Measurements from ENCODE around the gene BRPF1.

The BRPF1 gene

GRCh38 chr3:9690451-9691450, 40.8 kb upstream of the BRPF1 start:
- TF ChIP-seq CTCF (IDR thresholded peaks at IDR 0.05; ENCODE audit: low read depth, low read length), result no peak
- no peak for DNase-seq
- Histone ChIP-seq H3K27ac (no peak overlapping the region), H3K36me3 (peaks cover 27% of the 10 kb centered on the region), H3K4me3 (ENCODE audit: low read depth, low read length) (no peak overlapping the region), H3K9me3 (ENCODE audit: severe bottlenecking) (no peaks in the 10 kb centered on the region), H3K27me3 (ENCODE audit: insufficient read depth, low read depth, severe bottlenecking) (no peaks in the 10 kb centered on the region)

GRCh38 chr3:9691636-9692035, 39.9 kb upstream of the BRPF1 start:
- no peaks in the 10 kb centered on the region for H3K9me3 ChIP-seq (ENCODE audit: severe bottlenecking)
- H3K36me3 ChIP-seq, result peaks cover 24% of the 10 kb centered on the region
- H3K4me3 ChIP-seq (ENCODE audit: low read depth, low read length), result no peak overlapping the region
- no peak for DNase-seq
- no peaks in the 10 kb centered on the region for H3K27me3 ChIP-seq (ENCODE audit: insufficient read depth, low read depth, severe bottlenecking)
- TF ChIP-seq CTCF (IDR thresholded peaks at IDR 0.05; ENCODE audit: low read depth, low read length), result no peak
- no peak overlapping the region for H3K27ac ChIP-seq

GRCh38 chr3:9692416-9692815, 39.1 kb upstream of the BRPF1 start:
- H3K27ac ChIP-seq, result no peak overlapping the region
- no peak for TF ChIP-seq CTCF (IDR thresholded peaks at IDR 0.05; ENCODE audit: low read depth, low read length)
- no peaks in the 10 kb centered on the region for H3K9me3 ChIP-seq (ENCODE audit: severe bottlenecking)
- no peak for DNase-seq
- H3K27me3 ChIP-seq (ENCODE audit: insufficient read depth, low read depth, severe bottlenecking), result no peaks in the 10 kb centered on the region
- H3K4me3 ChIP-seq (ENCODE audit: low read depth, low read length), result no peak overlapping the region
- peaks cover 24% of the 10 kb centered on the region for H3K36me3 ChIP-seq

- Histone ChIP-seq H3K9me3 (ENCODE audit: severe bottlenecking) (no peaks in the 10 kb centered on the region), H3K27ac (peak overlapping the region; percentile 68), H3K4me3 (ENCODE audit: low read depth, low read length) (no peak overlapping the region), H3K27me3 (ENCODE audit: insufficient read depth, low read depth, severe bottlenecking) (no peaks in the 10 kb centered on the region), H3K36me3 (peaks cover 11% of the 10 kb centered on the region)
- TF ChIP-seq CTCF (IDR thresholded peaks at IDR 0.05; ENCODE audit: low read depth, low read length), result no peak
- DNase-seq, result peak; percentile 83
These were observed 36.2 kb upstream of the BRPF1 start for GRCh38 chr3:9695345-9695744.

GRCh38 chr3:9695746-9696145, 35.8 kb upstream of the BRPF1 start:
- H3K4me3 ChIP-seq (ENCODE audit: low read depth, low read length), result no peak overlapping the region
- peaks cover 9% of the 10 kb centered on the region for H3K36me3 ChIP-seq
- no peaks in the 10 kb centered on the region for H3K27me3 ChIP-seq (ENCODE audit: insufficient read depth, low read depth, severe bottlenecking)
- H3K27ac ChIP-seq, result peak overlapping the region; percentile 68
- no peaks in the 10 kb centered on the region for H3K9me3 ChIP-seq (ENCODE audit: severe bottlenecking)
- no peak for TF ChIP-seq CTCF (IDR thresholded peaks at IDR 0.05; ENCODE audit: low read depth, low read length)
- no peak for DNase-seq

Measured in WERI-Rb-1 (cell line).